Spleen (tissue), 7 donors: Measurements from ENCODE around the gene UBIAD1.
A peak's percentile ranks its signal among the peaks of the same experiment; 100 is the strongest.

Source experiments
- CTCF ChIP-seq, 11 experiments: fragments of 200-600 bp in 7 of 11; fragments of 450-650 bp in 4 of 11; sonication (generic) in 4 of 11; IDR thresholded peaks in 8 of 11; conservative IDR thresholded peaks in 3 of 11; 1 replicate in 7 of 11; 2 replicates in 4 of 11; pipeline versions ENCODE4 v1.4.0 to v1.8.0; 2016 to 2021; ENCODE audit warnings: antibody characterized with exemption in 11 of 11, inconsistent platforms in 4 of 11, mild to moderate bottlenecking in 1 of 11
- POLR2A ChIP-seq, 3 donors: fragments of 450-650 bp; IDR thresholded peaks; one replicate each; pipeline ENCODE4 v1.5.1; 2017; ENCODE audit warnings: antibody characterized with exemption in 3 of 3, mild to moderate bottlenecking in 1 of 3
- donor health status: DM: no; HTN: no; CAD: no; lungs with moderate emphysema.
- donor health status: DM: no; HTN: no; CAD: no.
- donor health status: DM: no; HTN: no; CAD: no.

- TF ChIP-seq CTCF (IDR thresholded peaks at IDR 0.05 in 8 of 11, conservative IDR thresholded peaks at IDR 0.05 in 3 of 11) (peak in 9 of 11 experiments; percentile 4 to 66 (median 53)), POLR2A (IDR thresholded peaks at IDR 0.05) (no peak)
Observed at GRCh38 chr1:11320153-11320936, 47.3 kb downstream of the UBIAD1 start.
